IMR-90 (cell line): Measurements from ENCODE around the gene CDH23. TPM values are rescaled to one million over a fixed set of nuclear protein-coding genes. Genes with fewer than 3 reads are reported as not detected.

Experiments used
- ATAC-seq: fragments of 200-7000 bp; cut with Tn5 transposase; 2 replicates; pipeline ENCODE4 v1.9.1; 2020; ENCODE audit warnings: low read depth, mild to moderate bottlenecking, moderate library complexity
- BruUV-seq: library from RNA; stranded (reverse); fragments of 400-500 nt; replicated peaks from 2 replicates; lab custom pipeline; 2021; lab: Mats Ljungman, UMichigan
- CTCF ChIA-PET: fragments of 300-600 bp; formaldehyde crosslinking; extraction: SDS; loops from one replicate; lab custom pipeline; 2021; ENCODE audit warnings: antibody characterized with exemption; lab: Yijun Ruan, JAX
- POLR2A ChIA-PET: fragments of 300-600 bp; sonication (Branson Sonifier 250); formaldehyde crosslinking; loops from one replicate; lab custom pipeline; 2022; ENCODE audit warnings: antibody characterized with exemption; ENCODE audit not compliant: unreplicated experiment; lab: Charles Lee
- DNase-seq: peaks from one replicate; pipeline ENCODE4 v3.0.0; 2013
- H2AFZ ChIP-seq: replicated peaks from 2 replicates; pipeline ENCODE3; 2013; ENCODE audit warnings: low read length, mild to moderate bottlenecking; ENCODE audit not compliant: poor library complexity
- H2AK5ac ChIP-seq: 2 replicates; pipeline ENCODE4 v1.6.1; 2013; ENCODE audit warnings: low read depth, low read length, inconsistent platforms
- H2AK9ac ChIP-seq: replicated peaks from 2 replicates; pipeline ENCODE3; 2013; ENCODE audit warnings: mild to moderate bottlenecking, low read depth, low read length, moderate library complexity; ENCODE audit not compliant: poor library complexity
- H2BK120ac ChIP-seq: 2 replicates; pipeline ENCODE4 v1.6.1; 2013; ENCODE audit warnings: low read depth, low read length, inconsistent platforms
- H2BK15ac ChIP-seq: 3 replicates; pipeline ENCODE4 v1.6.1; 2013; ENCODE audit warnings: low read depth, low read length, inconsistent platforms
- H2BK20ac ChIP-seq: 2 replicates; pipeline ENCODE4 v1.6.1; 2013; ENCODE audit warnings: low read depth, mild to moderate bottlenecking, inconsistent platforms, low read length, moderate library complexity
- H2BK5ac ChIP-seq: 2 replicates; pipeline ENCODE4 v1.6.1; 2013; ENCODE audit warnings: mild to moderate bottlenecking, low read depth, low read length, inconsistent platforms; ENCODE audit not compliant: poor library complexity, severe bottlenecking
- H3K14ac ChIP-seq: replicated peaks from 2 replicates; pipeline ENCODE4 v1.6.1; 2013; ENCODE audit warnings: low read depth, low read length, inconsistent platforms
- H3K18ac ChIP-seq: 2 replicates; pipeline ENCODE4 v1.6.1; 2013; ENCODE audit warnings: low read depth, low read length, control low read depth
- H3K23ac ChIP-seq: 2 replicates; pipeline ENCODE4 v1.6.1; 2013; ENCODE audit warnings: low read depth, low read length, inconsistent platforms
- H3K27ac ChIP-seq: 2 replicates; pipeline ENCODE4 v1.5.1; 2013; ENCODE audit warnings: mild to moderate bottlenecking, control low read depth, low read length; ENCODE audit not compliant: insufficient read depth
- H3K27me3 ChIP-seq: 2 replicates; pipeline ENCODE4 v1.6.1; 2013; ENCODE audit warnings: low read length; ENCODE audit not compliant: control insufficient read depth, insufficient read depth
- H3K36me3 ChIP-seq: 2 replicates; pipeline ENCODE4 v1.6.1; 2013; ENCODE audit warnings: low read length, mixed read lengths; ENCODE audit not compliant: control insufficient read depth, insufficient read depth
- H3K4ac ChIP-seq: 2 replicates; pipeline ENCODE4 v1.6.1; 2013; ENCODE audit warnings: low read depth, low read length, inconsistent platforms
- H3K4me1 ChIP-seq: 2 replicates; pipeline ENCODE4 v1.6.1; 2013; ENCODE audit warnings: low read length, mixed read lengths; ENCODE audit not compliant: control insufficient read depth, insufficient read depth
- H3K4me2 ChIP-seq: 2 replicates; pipeline ENCODE4 v1.6.1; 2013; ENCODE audit warnings: low read depth, mild to moderate bottlenecking, control low read depth, low read length, moderate library complexity
- H3K4me3 ChIP-seq: 2 replicates; pipeline ENCODE4 v1.5.1; 2013; ENCODE audit warnings: low read depth, mild to moderate bottlenecking, control low read depth, low read length, moderate library complexity; ENCODE audit not compliant: insufficient read depth
- H3K56ac ChIP-seq: 2 replicates; pipeline ENCODE4 v1.6.1; 2013; ENCODE audit warnings: low read length, inconsistent platforms; ENCODE audit not compliant: insufficient read depth; ENCODE audit errors: extremely low read depth
- H3K79me1 ChIP-seq, 2 experiments: 2 replicates each; pipeline ENCODE4 v1.6.1; 2013; ENCODE audit warnings: low read length in 2 of 2, inconsistent platforms in 1 of 2, low read depth in 1 of 2
- H3K9ac ChIP-seq: 2 replicates; pipeline ENCODE4 v1.6.1; 2013; ENCODE audit warnings: low read depth, low read length, control low read depth
- H3K9me1 ChIP-seq: 2 replicates; pipeline ENCODE4 v1.6.1; 2013; ENCODE audit warnings: low read length, inconsistent platforms; ENCODE audit not compliant: insufficient read depth
- H3K9me3 ChIP-seq: 2 replicates; pipeline ENCODE4 v1.6.1; 2013; ENCODE audit warnings: low read length; ENCODE audit not compliant: control insufficient read depth, insufficient read depth
- H4K20me1 ChIP-seq: 2 replicates; pipeline ENCODE4 v1.6.1; 2013; ENCODE audit warnings: low read length, inconsistent platforms; ENCODE audit not compliant: insufficient read depth
- H4K5ac ChIP-seq: 2 replicates; pipeline ENCODE4 v1.6.1; 2013; ENCODE audit warnings: mild to moderate bottlenecking, low read depth, low read length, control low read depth
- H4K8ac ChIP-seq, 2 experiments: 2 replicates each; pipeline ENCODE4 v1.6.1; 2013; ENCODE audit warnings: low read depth in 2 of 2, low read length in 2 of 2, control low read depth in 1 of 2, inconsistent platforms in 1 of 2
- H4K91ac ChIP-seq: 2 replicates; pipeline ENCODE4 v1.6.1; 2013; ENCODE audit warnings: low read depth, low read length, inconsistent platforms; ENCODE audit not compliant: insufficient read depth
- CEBPB ChIP-seq: IDR thresholded peaks from 2 replicates; pipeline ENCODE4 v1.6.1; 2012; ENCODE audit warnings: low read depth, low read length, improper control_type of control experiment
- CHD1 ChIP-seq: IDR thresholded peaks from 2 replicates; pipeline ENCODE4 v1.6.1; 2012; ENCODE audit warnings: low read depth, low read length, improper control_type of control experiment
- ELK1 ChIP-seq: fragments of 150-350 bp; IDR thresholded peaks from 2 replicates; pipeline ENCODE4 v1.6.1; 2016; ENCODE audit warnings: low read depth, mild to moderate bottlenecking, low read length, moderate library complexity, borderline replicate concordance
- FOS ChIP-seq: fragments of 150-350 bp; IDR thresholded peaks from 2 replicates; pipeline ENCODE4 v1.6.1; 2016; ENCODE audit warnings: low read depth, low read length
- MAFK ChIP-seq: IDR thresholded peaks from 2 replicates; pipeline ENCODE4 v1.6.1; 2012; ENCODE audit warnings: low read depth, low read length, improper control_type of control experiment
- MAZ ChIP-seq: IDR thresholded peaks from 2 replicates; pipeline ENCODE4 v1.6.1; 2012; ENCODE audit warnings: low read depth, mild to moderate bottlenecking, low read length, improper control_type of control experiment, moderate library complexity, borderline replicate concordance
- MXI1 ChIP-seq: IDR thresholded peaks from 2 replicates; pipeline ENCODE4 v1.6.1; 2012; ENCODE audit warnings: low read depth, mild to moderate bottlenecking, low read length, moderate library complexity, borderline replicate concordance
- RAD21 ChIP-seq: IDR thresholded peaks from 2 replicates; pipeline ENCODE4 v1.6.1; 2012; ENCODE audit warnings: low read length, improper control_type of control experiment
- RCOR1 ChIP-seq: IDR thresholded peaks from 2 replicates; pipeline ENCODE4 v1.6.1; 2012; ENCODE audit warnings: mild to moderate bottlenecking, low read length, improper control_type of control experiment; ENCODE audit not compliant: insufficient replicate concordance
- RFX5 ChIP-seq: IDR thresholded peaks from 2 replicates; pipeline ENCODE4 v1.8.0; 2012; ENCODE audit warnings: low read depth, mild to moderate bottlenecking, low read length, moderate library complexity
- SMC3 ChIP-seq: fragments of 150-350 bp; IDR thresholded peaks from 2 replicates; pipeline ENCODE4 v1.6.1; 2016; ENCODE audit warnings: low read depth, mild to moderate bottlenecking, antibody characterized with exemption, low read length, moderate library complexity
- WGBS, 2 experiments: methylation state at CpG; one replicate each; pipeline versions ENCODE4 v1.1.5 to v1.1.7; 2013; ENCODE audit warnings: missing lambda C conversion rate in 2 of 2; ENCODE audit not compliant: insufficient read length in 1 of 2; ENCODE audit errors: extremely low coverage in 2 of 2; 5-methylcytosine and 5-hydroxymethylcytosine counted together
- dilution Hi-C: fragments of 300-500 bp; cut with HindIII; formaldehyde crosslinking; loops from one replicate; pipeline ENCODE4 v1.14.3; 2018; ENCODE audit warnings: low sequenced_read_pairs; ENCODE audit not compliant: unreplicated experiment
- in situ Hi-C: fragments of 300-500 bp; cut with MboI; formaldehyde crosslinking; loops from 3 replicates; pipeline ENCODE4 v1.14.3; 2019; ENCODE audit warnings: low sequenced_read_pairs, inconsistent platforms, mixed read lengths
- intact Hi-C: fragments of 100-400 bp; cut with micrococcal nuclease; formaldehyde crosslinking; loops from 2 replicates; pipeline ENCODE4 v1.10.0; 2022
- polyA plus RNA-seq, 3 experiments: library from polyadenylated mRNA; depleted of rRNA; stranded (reverse); fragments of >200 nt; gene quantifications; 2 replicates each; pipeline ENCODE4 v1.2.3, GENCODE V29; 2012; ENCODE audit warnings: low replicate concordance in 1 of 3
- total RNA-seq: library from RNA; depleted of rRNA; stranded (reverse); fragments of >200 nt; gene quantifications from 2 replicates; pipeline ENCODE4 v1.2.3, GENCODE V29; 2012
- TF ChIP-seq, protein P1 (sequence below): conservative IDR thresholded peaks from 2 replicates; pipeline ENCODE4 v1.5.1; 2012; ENCODE audit warnings: mild to moderate bottlenecking, low read depth, low read length, improper control_type of control experiment

CDH23 gene
- total and polyA plus RNA-seq, 2 of the 4 experiments (the other 2 are of a cell fraction): under 0.01 to 0.03 TPM

DNA sequence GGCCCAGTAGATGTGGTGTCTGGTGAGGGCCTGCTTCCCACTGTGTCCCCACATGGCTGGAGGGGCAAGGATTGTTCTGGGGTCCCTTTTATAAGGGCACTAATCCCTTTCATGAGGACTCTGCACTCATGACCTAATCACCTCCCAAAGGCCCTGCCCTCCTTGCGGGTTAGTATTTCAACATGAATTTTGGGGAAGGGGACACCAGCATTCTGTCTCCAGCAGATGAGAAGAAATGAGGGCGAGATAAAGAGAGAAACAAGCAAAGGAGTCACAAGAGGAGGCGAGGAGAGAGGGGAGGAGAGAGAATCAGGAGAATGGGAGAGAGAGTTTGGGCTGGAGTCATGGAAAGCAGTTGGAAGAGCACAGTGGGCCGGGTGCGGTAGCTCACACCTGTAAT is 239.1 kb downstream of the CDH23 start:
- Histone ChIP-seq H2BK5ac (no peak overlapping the region), H3K4me2 (no peak overlapping the region), H2AK9ac (no peak overlapping the region), H3K9me1 (no peaks in the 10 kb centered on the region), H2BK15ac (no peak overlapping the region), H3K36me3 (no peaks in the 10 kb centered on the region), H3K9ac (no peak overlapping the region), H3K27ac (no peak overlapping the region), H3K14ac (no peak overlapping the region), H3K9me3 (no peaks in the 10 kb centered on the region), H4K5ac (no peak overlapping the region), H2AK5ac (no peak overlapping the region), H3K23ac (no peak overlapping the region), H2AFZ (no peak overlapping the region), H4K91ac (no peak overlapping the region), H3K18ac (no peak overlapping the region), H3K27me3 (peaks cover 69% of the 10 kb centered on the region), H3K79me1 (no peaks in the 10 kb centered on the region), H3K4me1 (no peaks in the 10 kb centered on the region), H4K20me1 (no peaks in the 10 kb centered on the region), H3K56ac (no peak overlapping the region), H2BK120ac (no peak overlapping the region), H3K4me3 (no peak overlapping the region), H4K8ac (no peak overlapping the region), H2BK20ac (no peak overlapping the region), H3K4ac (no peak overlapping the region)
- intact Hi-C loops (no loop called here), in situ Hi-C loops (no loop called here), dilution Hi-C loops (no loop called here)
- no peak for DNase-seq
- TF ChIP-seq MAZ (no peak), CEBPB (no peak), ELK1 (no peak), FOS (no peak), MXI1 (no peak), SMC3 (no peak), RCOR1 (no peak), MAFK (no peak), RFX5 (no peak), RAD21 (no peak), CHD1 (no peak)
- TF ChIP-seq, protein P1, sequence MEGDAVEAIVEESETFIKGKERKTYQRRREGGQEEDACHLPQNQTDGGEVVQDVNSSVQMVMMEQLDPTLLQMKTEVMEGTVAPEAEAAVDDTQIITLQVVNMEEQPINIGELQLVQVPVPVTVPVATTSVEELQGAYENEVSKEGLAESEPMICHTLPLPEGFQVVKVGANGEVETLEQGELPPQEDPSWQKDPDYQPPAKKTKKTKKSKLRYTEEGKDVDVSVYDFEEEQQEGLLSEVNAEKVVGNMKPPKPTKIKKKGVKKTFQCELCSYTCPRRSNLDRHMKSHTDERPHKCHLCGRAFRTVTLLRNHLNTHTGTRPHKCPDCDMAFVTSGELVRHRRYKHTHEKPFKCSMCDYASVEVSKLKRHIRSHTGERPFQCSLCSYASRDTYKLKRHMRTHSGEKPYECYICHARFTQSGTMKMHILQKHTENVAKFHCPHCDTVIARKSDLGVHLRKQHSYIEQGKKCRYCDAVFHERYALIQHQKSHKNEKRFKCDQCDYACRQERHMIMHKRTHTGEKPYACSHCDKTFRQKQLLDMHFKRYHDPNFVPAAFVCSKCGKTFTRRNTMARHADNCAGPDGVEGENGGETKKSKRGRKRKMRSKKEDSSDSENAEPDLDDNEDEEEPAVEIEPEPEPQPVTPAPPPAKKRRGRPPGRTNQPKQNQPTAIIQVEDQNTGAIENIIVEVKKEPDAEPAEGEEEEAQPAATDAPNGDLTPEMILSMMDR: no peak
- ChIA-PET CTCF (no interaction called here), POLR2A (no interaction called here)
- WGBS, 2 experiments: no CpG with 5 or more reads among the region's 5 CpGs
- BruUV-seq: no TSS peak
- ATAC-seq: no peak
